Measurements from ENCODE around the gene PTPRG.

GRCh38 chr3:62020706-62021105, 459.3 kb downstream of the PTPRG start:
- TF ChIP-seq CTCF (IDR thresholded peaks at IDR 0.05; ENCODE audit: insufficient read depth, low read depth, low read length) (no peak), EZH2 (IDR thresholded peaks at IDR 0.05; ENCODE audit: insufficient read depth, low read length) (no peak)
